ENCODE measurements around the gene C3orf22. TPM values are rescaled to one million over a fixed set of nuclear protein-coding genes. Genes with fewer than 3 reads are reported as not detected.

Gene C3orf22
- total RNA-seq, 1 donor from 2014 or later = not detected

GRCh38 chr3:126570103-126570541 is 11.4 kb upstream of the C3orf22 start:
- no peak overlapping the region for H3K4me3 ChIP-seq (ENCODE audit: low read depth, low read length)
- no peak for DNase-seq (ENCODE audit: low read depth)
- TF ChIP-seq, protein P1, sequence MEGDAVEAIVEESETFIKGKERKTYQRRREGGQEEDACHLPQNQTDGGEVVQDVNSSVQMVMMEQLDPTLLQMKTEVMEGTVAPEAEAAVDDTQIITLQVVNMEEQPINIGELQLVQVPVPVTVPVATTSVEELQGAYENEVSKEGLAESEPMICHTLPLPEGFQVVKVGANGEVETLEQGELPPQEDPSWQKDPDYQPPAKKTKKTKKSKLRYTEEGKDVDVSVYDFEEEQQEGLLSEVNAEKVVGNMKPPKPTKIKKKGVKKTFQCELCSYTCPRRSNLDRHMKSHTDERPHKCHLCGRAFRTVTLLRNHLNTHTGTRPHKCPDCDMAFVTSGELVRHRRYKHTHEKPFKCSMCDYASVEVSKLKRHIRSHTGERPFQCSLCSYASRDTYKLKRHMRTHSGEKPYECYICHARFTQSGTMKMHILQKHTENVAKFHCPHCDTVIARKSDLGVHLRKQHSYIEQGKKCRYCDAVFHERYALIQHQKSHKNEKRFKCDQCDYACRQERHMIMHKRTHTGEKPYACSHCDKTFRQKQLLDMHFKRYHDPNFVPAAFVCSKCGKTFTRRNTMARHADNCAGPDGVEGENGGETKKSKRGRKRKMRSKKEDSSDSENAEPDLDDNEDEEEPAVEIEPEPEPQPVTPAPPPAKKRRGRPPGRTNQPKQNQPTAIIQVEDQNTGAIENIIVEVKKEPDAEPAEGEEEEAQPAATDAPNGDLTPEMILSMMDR (conservative IDR thresholded peaks at IDR 0.05; ENCODE audit: low read depth, low read length) = no peak

DNA sequence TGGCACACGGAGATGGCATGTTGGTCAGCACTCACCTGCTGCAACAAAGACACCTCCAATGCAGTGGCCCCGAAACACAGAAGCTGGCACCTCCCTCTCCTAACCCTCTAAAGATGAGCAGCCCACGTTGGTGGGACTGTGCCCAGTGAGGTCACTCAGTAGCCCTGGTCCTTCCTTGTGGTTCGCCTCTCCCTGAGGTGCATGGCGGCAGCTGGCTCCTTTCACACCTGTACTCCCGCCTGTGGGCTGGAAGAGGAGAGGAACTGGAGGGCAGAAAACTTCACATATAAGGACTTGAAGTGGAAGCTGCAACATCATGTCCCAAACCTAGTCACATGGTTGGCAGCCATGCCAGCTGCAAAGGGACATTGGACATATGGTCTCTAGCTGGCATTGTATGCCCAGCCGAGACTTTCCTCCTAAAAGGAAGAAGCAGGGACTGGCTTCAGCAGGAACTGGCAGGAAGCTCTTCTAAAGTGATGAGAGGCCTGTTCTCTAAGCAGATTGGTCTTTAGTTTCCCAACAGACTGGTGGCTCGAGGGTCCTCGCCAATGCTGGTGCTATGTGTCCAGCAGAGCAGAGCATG is 10.8 kb upstream of the C3orf22 start:
- no peak overlapping the region for H3K4me3 ChIP-seq (ENCODE audit: low read depth, low read length)
- TF ChIP-seq, protein P1 (conservative IDR thresholded peaks at IDR 0.05; ENCODE audit: low read depth, low read length) = no peak
- no peak for DNase-seq (ENCODE audit: low read depth)

DNA sequence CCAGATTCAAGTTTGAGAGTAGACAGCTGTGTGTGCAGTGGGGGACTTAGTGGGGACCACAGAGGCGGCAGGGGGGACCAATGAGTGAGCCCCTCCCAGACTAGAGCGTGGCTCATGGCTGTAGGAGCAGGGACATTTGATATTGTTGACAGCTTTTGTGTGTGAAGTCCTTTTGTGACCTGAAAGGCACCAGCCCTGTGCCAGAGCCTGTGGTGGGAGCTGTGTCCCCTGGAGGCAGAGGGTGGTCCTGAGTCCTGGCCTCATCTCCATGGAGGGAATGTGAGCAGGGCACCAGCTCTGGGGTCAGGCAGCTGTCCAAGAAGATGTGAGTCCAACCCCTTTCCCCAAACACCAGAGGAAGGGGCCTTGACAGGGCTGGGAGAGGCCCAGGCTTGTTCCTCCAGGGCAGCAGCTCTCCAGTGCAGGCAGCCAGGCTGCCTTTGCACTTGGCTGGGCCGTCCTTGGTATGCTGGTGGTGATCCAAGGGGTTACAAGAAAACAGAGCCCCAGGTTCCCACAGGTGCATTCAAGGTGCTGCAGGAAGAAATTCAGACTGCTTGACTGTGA is 10.1 kb upstream of the C3orf22 start:
- TF ChIP-seq, protein P1 (conservative IDR thresholded peaks at IDR 0.05; ENCODE audit: low read depth, low read length) = no peak
- no peak for DNase-seq (ENCODE audit: low read depth)
- H3K4me3 ChIP-seq (ENCODE audit: low read depth, low read length) = no peak overlapping the region

DNA sequence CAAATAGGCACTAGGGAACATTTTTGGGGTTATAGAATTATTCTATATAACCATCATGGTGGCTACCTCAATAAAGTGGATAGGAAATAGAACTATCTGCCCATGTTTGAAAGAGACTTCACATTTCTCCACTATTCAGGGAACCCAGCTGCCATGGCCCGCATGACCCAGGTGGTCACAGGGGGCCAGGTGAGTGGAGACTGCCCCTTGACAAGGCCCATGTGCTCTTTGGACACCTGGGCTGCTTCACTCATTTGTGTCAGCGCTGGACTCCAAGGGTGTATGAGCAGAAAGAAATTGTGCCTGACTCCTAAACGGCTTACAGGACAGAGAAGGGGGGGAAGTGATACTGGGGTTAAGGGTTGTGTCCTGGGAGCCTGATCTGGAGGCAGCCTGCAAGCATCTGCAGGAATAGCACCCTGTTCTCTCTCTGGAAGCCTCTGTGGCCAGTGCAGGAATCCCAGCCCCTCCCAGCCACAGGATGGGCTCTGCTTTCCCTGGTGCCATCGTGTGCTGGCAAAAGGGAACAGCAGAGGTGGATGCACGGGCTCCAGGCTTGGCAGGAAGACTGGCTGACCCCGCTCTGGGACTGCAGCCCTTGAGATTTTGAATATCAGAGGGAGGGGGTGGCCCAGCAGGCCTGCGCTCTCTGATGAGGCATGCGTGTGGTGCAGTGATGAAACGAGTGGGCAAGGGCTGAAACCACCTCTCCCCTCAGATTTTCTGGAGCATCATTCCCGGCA is 9.1 kb upstream of the C3orf22 start:
- no peak overlapping the region for H3K4me3 ChIP-seq (ENCODE audit: low read depth, low read length)
- DNase-seq (ENCODE audit: low read depth) = no peak
- TF ChIP-seq, protein P1 (conservative IDR thresholded peaks at IDR 0.05; ENCODE audit: low read depth, low read length) = peak; percentile 59

DNA sequence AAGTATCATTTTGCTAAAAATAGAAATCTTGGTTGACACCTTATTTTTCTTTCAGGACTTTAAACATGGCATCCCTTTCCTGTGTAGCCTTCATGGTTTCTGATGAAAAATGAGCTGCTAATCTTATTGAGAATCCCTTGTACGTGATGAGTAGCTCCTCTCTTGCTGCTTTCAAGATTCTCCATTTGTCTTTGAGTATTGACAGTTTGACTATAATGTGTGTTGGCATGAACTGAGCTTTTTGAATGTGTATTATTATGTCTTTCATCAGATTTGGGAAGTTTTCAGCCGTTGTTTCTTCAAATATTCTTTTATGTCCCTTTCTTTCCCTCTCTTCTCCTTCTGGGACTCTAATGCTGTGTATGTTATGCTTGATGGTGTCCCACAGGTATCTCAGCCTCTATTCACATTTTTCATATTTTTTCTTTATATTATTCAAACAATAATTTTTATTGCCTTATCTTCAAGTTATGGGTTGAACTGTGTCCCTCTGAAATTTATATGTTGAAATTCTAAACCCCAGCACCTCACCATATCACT is 4.1 kb upstream of the C3orf22 start:
- TF ChIP-seq, protein P1 (conservative IDR thresholded peaks at IDR 0.05; ENCODE audit: low read depth, low read length) = no peak
- DNase-seq (ENCODE audit: low read depth) = no peak

DNA sequence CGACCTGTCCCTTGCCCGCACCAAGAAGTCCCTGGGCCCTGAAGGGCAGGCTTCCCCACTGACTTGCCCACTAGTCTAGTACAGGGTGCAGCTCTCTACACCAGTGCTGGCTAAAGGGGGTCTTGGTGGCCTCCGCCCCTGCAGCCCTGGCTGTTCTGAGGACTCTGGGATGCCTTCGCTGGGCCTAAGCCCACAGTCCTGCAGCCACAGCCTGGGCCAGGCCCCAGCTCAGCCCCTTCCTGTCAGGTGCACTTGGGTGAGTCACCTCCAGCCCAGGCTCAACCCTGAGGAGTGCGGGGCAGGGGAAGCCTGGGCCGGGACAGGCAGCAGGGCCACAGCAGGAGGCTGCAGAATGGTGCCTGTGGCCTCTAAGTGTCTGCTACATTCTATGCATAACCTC is 971 bp downstream of the C3orf22 start:
- TF ChIP-seq, protein P1 (conservative IDR thresholded peaks at IDR 0.05; ENCODE audit: low read depth, low read length) = no peak
- H3K4me3 ChIP-seq (ENCODE audit: low read depth, low read length) = no peak overlapping the region
- no peak for DNase-seq (ENCODE audit: low read depth)

More for the DNA sequence above, 4.1 kb upstream of the C3orf22 start:
- no peak overlapping the region for H3K4me3 ChIP-seq (ENCODE audit: low read depth, low read length)

Data from epithelial cell of proximal tubule (primary cell).